HG03108 (cell line): ENCODE results near the gene TFR2.

Experiments used
- ATAC-seq: cut with Tn5 transposase; IDR thresholded peaks from one replicate; pipeline ENCODE4 v1.9.1; 2021; ENCODE audit warnings: moderate library complexity; ENCODE audit not compliant: unreplicated experiment

Gene TFR2

DNA sequence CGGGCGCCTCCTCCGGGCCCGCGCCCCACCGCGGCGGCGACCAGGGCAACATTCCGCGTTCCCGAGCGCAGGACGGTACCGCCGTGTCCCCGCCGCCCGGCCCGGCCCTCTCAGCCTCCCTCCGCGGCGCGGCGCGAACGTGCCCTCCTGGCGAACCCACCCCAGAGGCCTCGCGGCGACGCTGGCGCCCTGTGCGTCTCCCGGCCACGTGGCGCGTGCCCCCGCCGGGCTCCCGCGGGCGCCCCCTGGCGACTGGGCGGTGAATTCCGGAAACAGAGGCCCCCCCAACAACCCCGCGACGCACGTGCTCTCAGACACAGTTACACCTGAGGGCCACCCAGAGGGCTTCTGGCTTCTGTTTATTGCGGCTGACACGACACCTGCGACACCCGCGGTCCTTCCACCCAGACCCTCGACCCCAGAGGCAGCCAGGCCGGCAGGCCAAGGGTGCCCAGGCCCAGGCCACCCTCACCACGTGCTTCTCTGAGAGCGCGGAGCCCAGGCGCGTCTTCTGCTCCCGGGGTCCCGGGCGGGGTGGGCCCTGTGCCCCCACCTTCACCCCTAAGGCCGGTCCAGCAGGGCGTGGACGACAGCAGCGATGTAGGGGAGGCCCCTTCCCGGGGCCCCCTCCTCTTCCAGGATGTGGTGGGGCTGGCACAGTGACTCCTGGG is 67.5 kb downstream of the TFR2 start, which contains the start of gene SAP25:
Gene SAP25, minus strand, starts transcription at position 210 of the 671 bp plus-strand sequence. Its CDS starts 158 bp downstream, at position 52.
- no peak for ATAC-seq

DNA sequence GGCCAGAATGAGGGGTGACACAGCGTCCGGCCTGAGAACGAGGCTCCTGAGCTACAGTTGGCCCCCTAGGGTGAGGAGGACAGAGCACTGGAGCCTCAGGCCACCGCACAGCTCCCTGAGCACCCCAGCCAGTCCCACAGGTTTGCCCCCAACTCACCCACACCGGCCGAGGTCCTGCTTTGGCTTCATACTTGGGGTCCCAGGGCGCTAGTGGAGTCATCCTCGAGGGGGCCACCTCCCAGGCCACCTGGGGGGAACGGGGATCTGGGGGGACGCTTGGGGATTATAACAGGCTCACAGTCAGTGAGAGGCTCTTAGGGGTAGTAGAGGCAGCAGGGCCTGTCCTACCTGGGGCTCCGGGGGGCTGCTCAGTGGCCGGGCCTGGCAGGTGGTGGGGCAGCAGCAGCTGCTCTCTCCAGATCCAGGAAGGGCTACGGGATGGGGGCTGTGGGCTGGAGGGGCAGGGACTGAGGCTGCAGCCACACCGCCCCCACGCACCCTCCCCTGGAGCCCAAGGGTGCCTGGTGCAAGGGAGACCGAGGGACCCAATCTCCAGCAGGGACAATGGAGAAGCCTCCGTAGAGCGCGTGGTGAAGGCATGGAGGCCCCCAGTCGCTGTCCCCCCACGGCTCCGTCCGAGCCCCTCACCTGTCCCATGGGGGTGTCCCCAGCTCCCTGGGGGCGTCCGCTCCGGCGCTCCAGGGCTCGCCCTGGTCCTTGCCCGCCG is 68.2 kb downstream of the TFR2 start:
- ATAC-seq = no peak

DNA sequence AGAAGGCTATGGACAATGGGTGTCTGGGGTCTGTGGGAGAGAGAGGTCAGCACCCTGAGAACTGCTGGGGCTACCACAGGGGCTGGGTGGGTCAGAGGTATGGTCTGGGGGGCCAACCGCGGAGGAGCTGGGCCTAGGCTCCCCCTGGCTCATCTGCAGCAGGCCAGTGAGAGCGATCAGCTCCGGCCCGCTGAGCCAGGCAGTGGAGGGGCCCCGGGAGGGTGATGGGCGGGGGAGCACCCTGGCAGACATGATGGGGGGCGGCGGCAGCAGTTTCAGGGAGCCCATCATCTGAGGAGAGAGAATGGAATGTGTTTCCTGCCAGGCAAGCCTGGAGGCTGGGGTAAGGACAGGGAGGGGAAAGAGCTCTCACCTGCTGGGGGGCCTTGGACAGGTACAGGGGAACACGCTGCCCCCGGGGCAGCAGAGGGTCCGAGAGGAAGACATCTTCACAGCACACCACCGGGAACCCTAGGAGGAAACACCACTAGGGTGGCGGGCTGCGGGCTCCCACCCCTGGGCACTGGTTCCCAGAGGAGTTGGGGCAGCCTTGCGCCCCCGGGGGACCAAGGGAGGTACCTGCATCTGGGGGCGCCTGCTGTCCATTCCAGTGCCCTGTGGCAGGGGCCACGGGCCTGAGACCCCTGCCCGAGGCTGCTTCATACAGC is 68.9 kb downstream of the TFR2 start:
- ATAC-seq = no peak

DNA sequence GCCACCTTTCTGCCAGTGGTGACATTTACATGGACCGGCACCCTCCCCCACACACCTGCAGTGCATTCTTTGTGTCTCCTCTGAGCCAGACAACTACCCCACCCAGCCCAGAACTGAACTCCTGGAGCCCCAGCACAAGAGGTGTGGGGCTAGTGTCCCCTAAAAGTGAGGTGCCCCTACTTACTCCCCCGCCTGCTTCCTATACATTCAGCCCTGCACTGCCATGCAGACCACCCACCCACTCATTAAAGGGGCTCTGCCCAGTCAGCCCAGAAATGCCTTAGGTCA is 69.6 kb downstream of the TFR2 start:
- ATAC-seq = no peak

DNA sequence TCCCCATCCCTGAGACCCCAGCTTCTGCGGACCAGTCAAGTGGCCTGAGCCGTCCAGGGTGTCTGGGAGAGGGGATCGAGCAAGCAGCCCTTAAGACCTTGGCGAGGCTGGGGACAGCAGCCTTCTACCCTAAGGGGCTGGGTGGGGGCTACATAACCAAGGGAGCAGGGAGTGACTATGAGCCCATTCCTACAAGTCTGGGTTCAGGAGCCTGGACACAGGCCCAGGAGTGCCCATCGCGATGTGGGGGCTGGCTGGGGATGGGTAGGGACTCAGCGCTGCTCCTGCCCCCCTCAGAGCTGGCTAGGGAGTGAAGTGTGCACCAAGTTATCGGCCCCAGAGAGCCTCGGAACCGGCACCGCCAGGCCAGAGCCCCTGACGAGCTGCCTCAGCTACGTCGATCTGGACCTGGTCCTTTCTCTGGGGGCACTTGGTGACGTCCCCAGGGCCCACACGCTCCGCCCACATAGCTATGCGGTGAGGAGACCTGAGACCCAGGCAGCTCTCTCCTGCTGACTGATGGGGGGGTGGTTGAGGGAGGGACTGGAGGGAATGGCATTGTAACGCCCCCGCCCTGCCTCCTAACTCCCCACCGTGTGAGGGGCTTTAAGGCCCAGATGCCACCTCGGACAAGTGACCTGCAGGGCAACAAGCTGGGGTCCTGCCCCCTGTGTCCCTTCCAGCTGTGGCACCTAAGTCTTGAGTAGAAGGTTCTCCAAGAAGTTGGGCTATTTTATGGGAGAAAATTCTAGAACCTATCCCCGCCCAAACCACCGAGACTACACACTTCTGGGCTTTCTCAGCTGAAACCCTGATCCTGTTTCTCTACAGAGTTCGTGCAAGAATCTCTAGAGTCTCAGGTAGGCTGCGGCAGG is 70.2 kb downstream of the TFR2 start:
- no peak for ATAC-seq
